Activated T-cell treated with anti-CD3 and anti-CD28 coated beads, Interleukin-2, amount 50 U/mL, for 48 hours (primary cell): ENCODE measurements around the gene BICD1.

ENCODE experiments used
- DNase-seq, 2 experiments: peaks; one replicate each; pipeline ENCODE4 v3.0.0-alpha.2; 2020

BICD1 gene

GRCh38 chr12:32418903-32419519 lies 312.4 kb downstream of the BICD1 start:
- DNase-seq = no peak

GRCh38 chr12:32419520-32419960 lies 312.9 kb downstream of the BICD1 start:
- DNase-seq = no peak

DNA sequence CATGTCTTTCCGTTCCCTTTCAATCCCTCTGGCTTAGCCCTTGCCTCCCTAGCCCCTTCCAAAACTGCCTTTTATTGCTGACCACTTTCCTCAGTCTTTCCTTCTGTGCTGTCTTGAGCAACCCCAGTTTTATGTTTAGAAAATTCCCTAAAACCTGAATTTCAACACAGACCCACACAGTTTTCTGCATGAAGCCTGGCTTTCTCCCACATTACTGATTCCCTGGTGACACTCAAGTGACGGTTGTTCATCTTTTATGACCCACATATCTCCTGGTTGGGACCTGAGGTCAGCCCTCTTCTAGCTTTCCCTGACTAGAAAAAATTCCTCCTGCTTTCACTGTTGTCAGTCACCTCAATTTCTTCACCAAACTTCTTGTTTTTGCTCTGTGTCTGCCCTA lies 313.7 kb downstream of the BICD1 start:
- DNase-seq = no peak

DNA sequence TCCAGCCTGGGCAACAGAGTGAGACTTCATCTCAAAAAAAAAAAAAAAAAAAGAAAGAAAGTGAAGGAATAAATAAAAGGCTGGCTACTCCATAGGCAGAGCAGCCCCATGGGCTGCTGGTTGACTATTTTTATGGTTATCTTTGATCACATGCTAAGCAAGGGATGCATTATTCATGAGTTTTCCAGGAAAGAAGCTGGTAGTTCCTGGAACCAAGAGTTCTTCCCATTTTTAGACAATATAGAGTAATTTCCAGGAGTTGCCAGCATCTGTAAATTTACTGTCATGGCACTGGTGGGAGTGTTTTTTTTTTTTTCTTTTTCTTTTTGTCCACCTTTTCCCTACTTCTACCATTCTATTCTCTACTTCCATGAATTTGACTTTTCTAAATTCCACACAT lies 316.9 kb downstream of the BICD1 start:
- no peak for DNase-seq

DNA sequence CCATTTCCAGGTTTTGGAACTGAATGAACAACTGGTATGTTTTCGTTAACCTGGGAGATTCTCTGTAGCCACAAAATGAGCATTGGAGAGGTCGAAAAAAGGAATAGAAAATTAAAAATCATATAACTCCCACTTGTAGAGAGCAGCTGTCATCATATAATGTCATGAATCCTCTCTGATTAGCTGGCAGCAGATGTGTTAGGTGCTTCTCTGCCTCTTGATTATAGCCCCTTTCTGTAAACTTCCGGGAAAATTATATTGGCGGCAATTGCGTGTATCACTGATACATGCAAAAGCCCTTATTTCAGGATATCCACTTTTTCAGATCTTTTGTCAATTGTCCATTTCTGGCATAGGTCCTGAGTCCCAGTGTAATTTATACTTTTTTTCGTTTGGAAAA lies 324.4 kb downstream of the BICD1 start:
- no peak for DNase-seq
